Fibroblast of lung (primary cell): ENCODE results near the gene RNF113A. TPM values are rescaled to one million over a fixed set of nuclear protein-coding genes. Genes with fewer than 3 reads are reported as not detected.

ENCODE experiments used
- DNase-seq, 2 donors: peaks; one replicate each; pipeline versions ENCODE4 v3.0.0 to v3.0.0-alpha.2; 2010; ENCODE audit warnings: low read depth in 2 of 2
- H2AFZ ChIP-seq: 2 replicates; pipeline ENCODE4 v1.5.1; 2012; ENCODE audit warnings: low read length, control low read depth, inconsistent platforms
- H3K27ac ChIP-seq: 2 replicates; pipeline ENCODE4 v1.5.1; 2011; ENCODE audit warnings: low read length, control low read depth; ENCODE audit not compliant: insufficient read depth
- H3K27me3 ChIP-seq: 2 replicates; pipeline ENCODE4 v1.5.1; 2011; ENCODE audit warnings: mild to moderate bottlenecking, low read length; ENCODE audit not compliant: control insufficient read depth, insufficient read depth
- H3K36me3 ChIP-seq: 2 replicates; pipeline ENCODE4 v1.5.1; 2011; ENCODE audit warnings: low read length; ENCODE audit not compliant: control insufficient read depth, insufficient read depth
- H3K4me1 ChIP-seq: 2 replicates; pipeline ENCODE4 v1.5.1; 2011; ENCODE audit warnings: low read length; ENCODE audit not compliant: control insufficient read depth, insufficient read depth; ENCODE audit errors: extremely low read depth
- H3K4me2 ChIP-seq: 2 replicates; pipeline ENCODE4 v1.5.1; 2011; ENCODE audit warnings: low read length, control low read depth; ENCODE audit not compliant: insufficient read depth; ENCODE audit errors: extremely low read depth
- H3K4me3 ChIP-seq, 4 experiments: fragments of 200-600 bp in 1 of 4; sonication (generic) in 1 of 4; replicated peaks in 1 of 4; 2 replicates each; pipeline ENCODE4 v1.5.1; 2011 to 2016; ENCODE audit warnings: low read length in 4 of 4, low read depth in 3 of 4, mild to moderate bottlenecking in 3 of 4, control low read depth in 2 of 4, inconsistent platforms in 1 of 4, mixed read lengths in 1 of 4; ENCODE audit not compliant: insufficient read depth in 1 of 4; ENCODE audit errors: control extremely low read depth in 1 of 4
- H3K79me2 ChIP-seq: 2 replicates; pipeline ENCODE4 v1.5.1; 2012; ENCODE audit warnings: mild to moderate bottlenecking, low read length, inconsistent platforms; ENCODE audit not compliant: control insufficient read depth, insufficient read depth
- H3K9ac ChIP-seq: 2 replicates; pipeline ENCODE4 v1.5.1; 2011; ENCODE audit warnings: mild to moderate bottlenecking, low read length, control low read depth; ENCODE audit not compliant: insufficient read depth
- H3K9me3 ChIP-seq: 2 replicates; pipeline ENCODE4 v1.5.1; 2012; ENCODE audit warnings: low read depth, low read length; ENCODE audit not compliant: control insufficient read depth, insufficient read depth
- H4K20me1 ChIP-seq: 2 replicates; pipeline ENCODE4 v1.5.1; 2011; ENCODE audit warnings: low read length; ENCODE audit not compliant: control insufficient read depth, insufficient read depth; ENCODE audit errors: extremely low read depth
- EZH2 ChIP-seq: IDR thresholded peaks from 2 replicates; pipeline ENCODE4 v1.5.1; 2012; ENCODE audit warnings: low read length, control low read depth, mild to moderate bottlenecking; ENCODE audit errors: missing control alignments
- polyA minus RNA-seq: library from RNA; depleted of rRNA, polyadenylated mRNA; stranded (reverse); fragments of >200 nt; gene quantifications from 2 replicates; pipeline ENCODE4 v1.2.3, GENCODE V29; 2011; ENCODE audit warnings: low replicate concordance
- polyA plus RNA-seq, 2 donors: library from polyadenylated mRNA; depleted of rRNA in 1 of 2; stranded (reverse) in 1 of 2; unstranded in 1 of 2; fragments of >200 nt; gene quantifications; 2 replicates each; pipeline ENCODE4 v1.2.1, GENCODE V29; 2011 to 2012; ENCODE audit warnings: missing spikeins in 1 of 2
- total RNA-seq: library from RNA; depleted of rRNA; stranded (reverse); fragments of >200 nt; gene quantifications from 2 replicates; pipeline ENCODE4 v1.2.1, GENCODE V29; 2014
- TF ChIP-seq, protein P1 (sequence below), 2 donors: IDR thresholded peaks in 1 of 2; conservative IDR thresholded peaks in 1 of 2; 1 replicate in 1 of 2; 2 replicates in 1 of 2; pipeline ENCODE4 v1.5.1; 2011 to 2012; ENCODE audit warnings: low read length in 2 of 2, control low read depth in 1 of 2, inconsistent platforms in 1 of 2, low read depth in 1 of 2, mild to moderate bottlenecking in 1 of 2

The RNF113A gene
- total RNA-seq, result 18.8 and 20.0 TPM in 2 replicates
- 12.4 TPM in 2 replicates for polyA plus RNA-seq
- polyA plus RNA-seq (2012), result 13.1 and 13.5 TPM in 2 replicates
- polyA minus RNA-seq, result 1.4 and 4.1 TPM in 2 replicates

GRCh38 chrX:119871599-119872395, at the start of gene RNF113A, which contains the start of gene NDUFA1:
RNF113A (minus strand) TSS chrX:119871733; CDS start chrX:119871613, 120 bp downstream.
NDUFA1 (plus strand) TSS chrX:119871832; CDS start chrX:119871912, 80 bp downstream.
- no peaks in the 10 kb centered on the region for H3K9me3 ChIP-seq
- no peaks in the 10 kb centered on the region for H3K4me1 ChIP-seq
- peak within 1 kb of the TSS; percentile 62 for H3K4me2 ChIP-seq
- TF ChIP-seq, protein P1, sequence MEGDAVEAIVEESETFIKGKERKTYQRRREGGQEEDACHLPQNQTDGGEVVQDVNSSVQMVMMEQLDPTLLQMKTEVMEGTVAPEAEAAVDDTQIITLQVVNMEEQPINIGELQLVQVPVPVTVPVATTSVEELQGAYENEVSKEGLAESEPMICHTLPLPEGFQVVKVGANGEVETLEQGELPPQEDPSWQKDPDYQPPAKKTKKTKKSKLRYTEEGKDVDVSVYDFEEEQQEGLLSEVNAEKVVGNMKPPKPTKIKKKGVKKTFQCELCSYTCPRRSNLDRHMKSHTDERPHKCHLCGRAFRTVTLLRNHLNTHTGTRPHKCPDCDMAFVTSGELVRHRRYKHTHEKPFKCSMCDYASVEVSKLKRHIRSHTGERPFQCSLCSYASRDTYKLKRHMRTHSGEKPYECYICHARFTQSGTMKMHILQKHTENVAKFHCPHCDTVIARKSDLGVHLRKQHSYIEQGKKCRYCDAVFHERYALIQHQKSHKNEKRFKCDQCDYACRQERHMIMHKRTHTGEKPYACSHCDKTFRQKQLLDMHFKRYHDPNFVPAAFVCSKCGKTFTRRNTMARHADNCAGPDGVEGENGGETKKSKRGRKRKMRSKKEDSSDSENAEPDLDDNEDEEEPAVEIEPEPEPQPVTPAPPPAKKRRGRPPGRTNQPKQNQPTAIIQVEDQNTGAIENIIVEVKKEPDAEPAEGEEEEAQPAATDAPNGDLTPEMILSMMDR (conservative IDR thresholded peaks at IDR 0.05 in 1 of 2, IDR thresholded peaks at IDR 0.05 in 1 of 2; ENCODE audit: low read depth in 1 of 2, low read length in 2 of 2), result no peak
- no peak for TF ChIP-seq EZH2
- H3K36me3 ChIP-seq, result no peaks in the 10 kb centered on the region
- H3K27ac ChIP-seq, result peak within 1 kb of the TSS; percentile 89
- H3K27me3 ChIP-seq, result no peaks in the 10 kb centered on the region
- H3K4me3 ChIP-seq, result peak within 1 kb of the TSS; percentile 70 to 89 (median 78)
- H3K9ac ChIP-seq, result peak within 1 kb of the TSS; percentile 93
- DNase-seq, result peak; percentile 82 to 85
- H2AFZ ChIP-seq, result peak within 1 kb of the TSS; percentile 80
- H3K79me2 ChIP-seq, result peaks cover 31% of the 10 kb centered on the region
- no peaks in the 10 kb centered on the region for H4K20me1 ChIP-seq

DNA sequence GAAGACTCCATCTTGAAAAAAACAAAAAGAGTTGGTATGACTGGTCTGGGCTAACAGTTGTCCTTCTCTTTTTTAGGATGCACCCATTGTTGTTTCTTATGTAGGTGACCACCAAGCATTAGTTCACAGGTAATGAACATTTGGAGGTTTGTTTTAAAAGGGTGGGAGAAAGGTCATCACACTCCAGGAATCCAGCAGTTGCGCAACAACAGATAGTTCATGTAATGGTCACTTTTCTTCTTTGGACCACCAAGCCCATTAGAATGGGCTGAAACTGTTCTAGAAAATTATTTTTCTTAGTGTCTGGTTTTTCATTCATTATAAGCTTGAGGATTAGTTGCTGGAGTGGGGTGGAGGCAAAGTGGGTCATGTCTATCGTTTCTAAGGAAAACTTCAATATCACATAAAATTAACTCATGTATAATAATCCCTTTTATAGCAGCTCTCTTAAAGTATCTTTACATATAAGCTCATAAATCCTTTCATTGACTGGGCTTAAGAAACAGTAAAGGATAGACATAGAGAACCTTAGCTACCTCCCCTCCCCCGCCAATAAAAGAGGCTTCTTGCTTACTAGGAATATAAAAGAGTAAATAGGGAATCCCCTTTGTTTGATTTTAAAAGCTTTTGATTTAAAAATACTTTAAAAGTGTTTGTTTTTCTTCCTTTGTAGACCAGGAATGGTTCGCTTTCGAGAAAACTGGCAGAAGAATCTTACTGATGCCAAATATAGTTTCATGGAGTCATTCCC, 48.5 kb upstream of the RNF113A start:
- no peaks in the 10 kb centered on the region for H3K36me3 ChIP-seq
- no peaks in the 10 kb centered on the region for H3K9me3 ChIP-seq
- no peak for TF ChIP-seq EZH2
- TF ChIP-seq, protein P1 (conservative IDR thresholded peaks at IDR 0.05 in 1 of 2, IDR thresholded peaks at IDR 0.05 in 1 of 2; ENCODE audit: low read depth in 1 of 2, low read length in 2 of 2), result no peak
- H3K9ac ChIP-seq, result no peak overlapping the region
- no peaks in the 10 kb centered on the region for H3K27me3 ChIP-seq
- no peaks in the 10 kb centered on the region for H4K20me1 ChIP-seq
- H3K79me2 ChIP-seq, result no peaks in the 10 kb centered on the region
- H3K4me2 ChIP-seq, result no peak overlapping the region
- no peak overlapping the region for H2AFZ ChIP-seq
- no peak overlapping the region for H3K27ac ChIP-seq
- DNase-seq, result no peak
- no peaks in the 10 kb centered on the region for H3K4me1 ChIP-seq
- H3K4me3 ChIP-seq, result no peak overlapping the region

DNA sequence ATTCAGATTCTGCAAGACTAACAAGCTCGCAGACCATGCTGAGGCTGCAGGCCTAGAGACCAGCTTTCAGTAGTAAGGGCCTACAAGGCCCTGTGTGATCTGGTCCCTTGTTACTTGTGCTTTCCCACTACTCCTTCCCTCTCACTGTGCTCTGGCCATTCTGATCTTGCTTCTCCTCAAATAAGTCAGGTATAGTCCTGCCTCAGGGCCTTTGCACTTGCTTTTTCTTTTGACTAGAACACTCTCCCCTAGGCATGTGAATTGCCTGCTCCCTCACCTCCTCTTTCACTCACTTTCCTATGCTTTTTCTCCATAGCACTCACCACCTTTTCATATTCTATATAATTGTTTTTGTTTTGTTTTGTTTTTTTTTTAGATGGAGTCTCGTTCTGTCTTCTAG, 46.3 kb upstream of the RNF113A start:
- H3K4me1 ChIP-seq, result no peaks in the 10 kb centered on the region
- H2AFZ ChIP-seq, result no peak overlapping the region
- no peak overlapping the region for H3K4me3 ChIP-seq
- H3K79me2 ChIP-seq, result no peaks in the 10 kb centered on the region
- H4K20me1 ChIP-seq, result no peaks in the 10 kb centered on the region
- H3K36me3 ChIP-seq, result no peaks in the 10 kb centered on the region
- H3K9me3 ChIP-seq, result no peaks in the 10 kb centered on the region
- DNase-seq, result no peak
- no peaks in the 10 kb centered on the region for H3K27me3 ChIP-seq
- H3K9ac ChIP-seq, result no peak overlapping the region
- H3K27ac ChIP-seq, result no peak overlapping the region
- no peak overlapping the region for H3K4me2 ChIP-seq
- TF ChIP-seq EZH2, result no peak
- TF ChIP-seq, protein P1 (conservative IDR thresholded peaks at IDR 0.05 in 1 of 2, IDR thresholded peaks at IDR 0.05 in 1 of 2; ENCODE audit: low read depth in 1 of 2, low read length in 2 of 2), result no peak
